Measurements from ENCODE around the gene BBIP1.

BBIP1 gene, protein sequence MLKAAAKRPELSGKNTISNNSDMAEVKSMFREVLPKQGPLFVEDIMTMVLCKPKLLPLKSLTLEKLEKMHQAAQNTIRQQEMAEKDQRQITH

DNA sequence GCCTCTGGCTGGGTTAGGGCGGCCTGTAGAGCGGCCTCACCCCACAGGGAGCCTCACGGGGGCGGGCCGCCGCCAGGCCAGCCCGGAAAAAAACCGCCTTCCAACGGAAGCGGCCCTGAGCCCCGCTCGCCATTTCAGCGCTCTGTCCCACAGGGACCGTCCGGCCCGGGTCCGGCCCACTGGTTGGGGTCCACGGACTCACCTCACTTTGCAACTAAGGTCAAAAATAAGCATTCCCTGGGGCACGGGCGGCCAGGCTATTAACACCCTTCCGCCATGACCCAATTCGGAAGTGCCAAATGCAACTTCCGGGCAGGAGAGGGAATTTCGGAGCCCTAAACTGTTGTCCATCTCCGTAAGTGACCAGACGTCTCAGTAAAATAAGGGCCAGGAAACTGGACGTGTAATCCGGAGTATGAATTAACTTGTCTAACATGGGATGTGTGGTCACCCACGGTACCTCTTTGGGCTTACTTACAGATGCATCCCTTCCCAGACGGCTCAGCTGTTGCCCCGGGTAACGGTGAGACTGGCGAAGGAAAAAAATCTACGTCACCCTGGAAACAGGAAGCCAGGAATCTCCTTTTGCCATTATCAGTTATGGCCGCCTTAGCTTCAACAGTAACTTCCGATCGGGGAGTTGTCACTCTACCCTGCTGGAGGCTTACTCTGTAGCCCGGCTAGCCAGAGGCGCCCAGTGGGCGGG is at the start of gene BBIP1:
BBIP1 (minus strand) TSS at position 538 of the 706 bp plus-strand sequence. CDS start 1,023 bp downstream, outside the sequence.
- DNase-seq: peak; percentile 82 to 95

DNA sequence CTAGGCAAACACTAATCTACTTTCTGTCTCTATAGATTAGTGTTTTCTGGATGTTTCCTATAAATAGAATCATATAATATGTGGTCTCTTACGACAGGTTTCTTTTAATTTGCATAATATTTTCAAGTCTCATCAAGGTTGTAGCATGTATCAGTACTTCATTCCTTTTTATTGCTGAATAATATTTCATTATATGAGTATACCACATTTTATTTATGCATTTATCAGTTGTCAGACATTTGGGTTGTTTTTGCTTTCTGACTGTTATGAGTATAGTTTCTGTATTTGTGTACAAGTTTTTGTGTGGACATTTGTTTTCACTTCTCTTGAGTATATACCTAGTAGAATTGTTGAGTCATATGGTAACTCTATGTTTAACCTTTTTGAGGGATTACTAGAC is 48.7 kb upstream of the BBIP1 start:
- DNase-seq: no peak

DNA sequence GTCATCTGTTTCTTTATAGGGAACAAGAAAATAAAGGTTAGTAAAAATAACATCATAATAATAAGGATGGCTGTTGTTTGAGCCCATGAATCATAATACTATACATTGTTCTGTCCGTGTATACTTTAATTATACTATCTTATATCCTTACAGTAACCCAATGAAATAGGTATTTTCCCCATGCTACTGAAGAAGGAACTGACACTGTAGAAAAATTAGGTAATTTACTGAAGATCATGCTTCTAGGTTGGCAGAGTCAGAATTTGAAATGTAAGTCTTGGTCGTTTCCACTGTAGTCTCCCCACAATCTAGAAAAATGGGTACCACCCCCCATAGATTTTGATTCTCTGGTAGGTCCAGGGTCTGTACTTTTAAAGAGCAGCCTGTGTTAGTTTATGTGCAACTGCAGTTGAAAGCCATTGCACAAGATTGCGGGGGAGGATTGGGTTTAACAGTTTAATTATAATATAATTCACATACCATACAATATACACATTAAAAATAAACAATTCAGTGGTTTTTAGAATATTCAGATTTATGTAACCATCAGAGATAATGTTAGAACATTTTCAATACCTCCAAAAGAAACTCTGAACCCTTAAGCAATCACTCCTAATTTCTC is 48.1 kb upstream of the BBIP1 start:
- DNase-seq: no peak

DNA sequence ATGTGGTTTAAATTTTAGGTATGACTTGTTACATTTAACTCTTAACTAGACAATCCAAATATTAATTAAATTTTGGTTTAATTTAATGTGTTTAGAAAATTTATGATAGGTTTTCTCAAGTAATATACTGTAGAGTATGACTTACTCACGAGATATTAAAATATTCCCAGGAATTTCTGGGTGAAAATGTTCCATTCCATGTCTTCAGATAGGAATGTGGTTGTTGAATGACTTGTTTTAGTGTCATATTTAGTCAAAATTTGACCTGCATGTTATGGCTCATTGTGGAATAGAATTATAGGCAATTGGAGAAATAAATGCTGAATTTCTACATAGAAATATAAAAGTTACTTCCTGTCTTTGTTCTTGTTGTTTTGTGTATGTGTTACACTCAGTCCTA is 47.2 kb upstream of the BBIP1 start:
- no peak for DNase-seq

DNA sequence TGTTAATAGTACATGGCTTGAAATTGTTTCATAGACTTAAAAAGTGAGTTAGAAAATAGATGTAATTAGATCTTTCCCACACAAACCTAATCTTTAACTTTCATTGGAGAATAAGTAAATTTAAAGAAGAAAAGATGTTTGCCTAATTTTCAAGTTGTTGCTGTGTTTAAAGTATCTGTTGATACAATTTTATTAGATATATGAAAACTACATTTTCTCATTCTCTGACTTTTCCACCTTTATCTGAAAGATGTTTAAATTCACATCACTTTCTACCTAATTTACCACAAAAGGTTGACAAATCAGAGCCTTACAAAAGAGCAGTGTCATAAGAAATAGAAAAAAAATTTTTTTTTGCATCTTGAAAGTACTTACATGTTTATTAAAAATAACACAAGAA is 46.2 kb upstream of the BBIP1 start:
- DNase-seq: no peak

DNA sequence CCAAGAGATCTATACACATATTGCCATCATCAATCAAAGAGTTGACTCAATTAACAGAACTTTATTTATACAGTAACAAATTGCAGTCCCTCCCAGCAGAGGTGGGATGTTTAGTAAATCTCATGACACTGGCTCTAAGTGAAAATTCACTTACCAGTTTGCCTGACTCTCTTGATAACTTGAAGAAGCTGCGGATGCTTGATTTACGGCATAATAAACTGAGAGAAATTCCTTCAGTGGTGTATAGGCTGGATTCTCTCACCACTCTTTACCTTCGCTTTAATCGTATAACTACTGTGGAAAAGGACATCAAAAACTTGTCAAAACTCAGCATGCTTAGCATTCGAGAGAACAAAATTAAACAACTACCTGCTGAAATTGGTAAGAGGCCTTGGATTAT is 45.7 kb upstream of the BBIP1 start:
- DNase-seq: no peak

DNA sequence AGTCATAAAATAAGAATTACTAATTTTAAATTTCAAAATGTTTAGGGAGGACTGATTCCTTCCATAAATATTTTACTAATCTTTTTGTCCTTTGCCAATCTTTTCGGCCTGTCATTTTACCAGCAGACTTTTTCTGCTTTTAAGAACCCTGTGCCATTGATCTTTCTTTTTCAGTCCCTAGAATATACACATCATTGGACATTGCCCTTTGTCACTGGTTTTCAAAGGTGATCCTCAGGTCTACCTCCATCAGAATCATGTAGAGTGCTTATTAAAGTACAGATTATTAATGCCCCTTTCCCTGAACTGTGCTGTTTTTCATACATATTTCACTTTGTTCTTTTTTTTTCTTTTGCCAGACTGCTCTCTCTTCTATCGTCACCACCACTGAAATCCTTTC is 44.2 kb upstream of the BBIP1 start:
- no peak for DNase-seq

DNA sequence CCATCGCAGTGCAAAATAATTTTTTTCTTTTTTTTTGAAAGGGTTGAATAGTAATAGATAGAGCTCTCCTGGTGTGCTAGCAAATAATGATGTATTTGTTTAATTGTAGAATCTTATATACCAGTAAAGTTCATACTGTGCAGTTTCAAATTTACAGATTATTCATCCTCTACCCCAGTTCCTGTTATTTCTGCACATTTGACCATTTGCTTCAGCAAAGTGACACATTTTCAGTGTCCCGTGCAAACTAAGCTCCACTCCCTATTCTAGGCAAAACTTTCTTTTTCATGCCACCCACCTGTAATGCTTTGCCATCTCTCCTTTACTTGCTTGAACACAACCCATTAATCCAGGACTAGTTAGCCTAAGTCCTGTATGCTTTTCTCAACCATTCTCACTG is 43.5 kb upstream of the BBIP1 start:
- no peak for DNase-seq

DNA sequence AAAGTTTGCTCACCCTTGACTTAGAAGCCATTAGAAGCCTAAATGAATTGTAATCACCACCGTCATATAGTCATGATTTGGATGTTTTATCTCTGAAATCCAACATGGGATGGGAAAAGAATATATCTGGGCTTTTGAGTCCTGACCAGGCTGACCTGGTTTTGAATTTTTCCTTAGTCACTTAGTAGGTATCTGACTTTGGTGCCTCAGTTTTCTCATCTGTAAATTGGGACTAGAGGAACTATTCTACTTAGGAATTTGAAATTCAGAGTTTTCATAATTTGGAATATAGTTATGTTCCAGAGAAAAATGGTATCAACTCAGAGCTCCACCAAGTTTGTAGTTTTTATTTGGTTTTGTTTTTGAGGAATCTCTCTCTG is 41.3 kb upstream of the BBIP1 start:
- no peak for DNase-seq

DNA sequence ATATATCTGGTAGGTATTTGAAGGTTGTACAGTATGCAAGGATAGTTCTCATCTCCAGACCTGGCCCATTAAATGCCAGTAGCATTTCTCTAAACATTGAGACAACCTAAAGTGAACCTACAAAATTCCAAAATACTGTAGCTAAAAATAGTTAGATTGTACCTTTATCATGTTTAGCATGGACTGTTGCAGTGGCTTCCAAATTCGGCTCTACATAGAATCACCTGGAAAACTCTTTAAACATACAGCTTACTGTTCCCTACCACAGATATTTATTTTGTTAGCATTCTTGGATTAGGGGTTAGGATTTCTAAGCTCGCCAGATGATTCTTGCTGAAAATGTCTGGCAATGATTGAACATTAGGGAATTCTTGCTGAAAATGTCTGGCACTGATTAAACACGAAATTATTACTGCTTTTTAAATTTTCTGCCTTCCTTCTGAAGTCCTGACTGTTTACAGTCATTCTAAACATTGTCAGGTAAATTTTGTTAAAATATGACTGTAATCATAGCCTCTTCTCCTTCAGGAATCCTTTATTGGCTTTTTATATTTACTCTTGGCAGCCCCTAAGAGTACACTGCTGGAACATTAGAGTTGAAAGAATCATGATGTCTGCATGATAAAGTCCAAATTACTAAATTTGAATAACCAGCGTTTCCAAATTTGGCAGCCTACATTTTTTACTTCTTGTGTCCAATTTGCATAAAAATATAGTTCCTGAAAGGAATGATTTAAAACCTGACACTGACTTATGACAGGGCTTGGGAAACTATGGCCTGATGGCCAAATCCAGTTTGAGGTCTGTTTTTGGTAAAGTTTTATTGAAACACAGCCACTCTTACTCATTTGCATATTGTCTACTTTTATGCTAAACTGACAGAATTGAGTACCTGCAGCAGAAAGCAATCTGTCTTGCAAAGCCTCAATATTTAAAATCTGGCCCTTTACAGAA is 40.7 kb upstream of the BBIP1 start:
- DNase-seq: no peak

DNA sequence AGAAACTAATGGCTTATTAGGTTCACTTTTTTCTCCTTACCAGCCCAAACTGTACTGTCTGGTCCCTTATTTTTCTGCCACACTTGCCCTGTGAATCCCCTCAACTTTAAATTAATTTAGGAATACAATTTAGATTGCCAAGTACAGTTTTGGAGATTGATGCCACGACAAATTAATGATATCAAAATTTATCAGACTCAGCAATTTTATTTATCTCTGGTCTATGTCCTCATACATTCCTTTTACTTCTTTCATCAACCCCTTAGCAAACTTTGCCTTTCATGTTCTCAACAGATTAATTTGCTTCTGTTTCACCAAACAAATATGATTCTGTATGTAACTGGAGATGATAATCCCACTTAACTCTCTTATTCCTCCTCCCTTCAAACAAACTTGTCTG is 38.6 kb upstream of the BBIP1 start:
- DNase-seq: no peak

DNA sequence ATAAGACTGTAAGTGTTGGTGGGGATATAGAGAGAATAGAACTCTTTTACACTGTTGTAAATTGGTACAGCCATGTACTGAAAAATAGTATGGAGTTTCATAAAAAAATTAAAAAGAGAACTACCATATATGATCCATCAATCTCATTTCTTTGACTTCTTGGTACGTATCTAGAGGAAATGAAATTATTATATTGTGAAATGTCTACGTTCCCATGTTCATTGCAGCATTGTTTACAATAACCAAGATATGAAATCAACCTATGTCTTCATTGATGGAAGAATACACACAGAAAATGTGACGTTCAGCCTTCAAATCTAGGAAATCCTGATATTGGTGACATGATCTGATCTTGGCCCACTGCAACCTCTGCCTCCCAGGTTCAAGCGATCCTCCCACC is 32.4 kb upstream of the BBIP1 start:
- no peak for DNase-seq

DNA sequence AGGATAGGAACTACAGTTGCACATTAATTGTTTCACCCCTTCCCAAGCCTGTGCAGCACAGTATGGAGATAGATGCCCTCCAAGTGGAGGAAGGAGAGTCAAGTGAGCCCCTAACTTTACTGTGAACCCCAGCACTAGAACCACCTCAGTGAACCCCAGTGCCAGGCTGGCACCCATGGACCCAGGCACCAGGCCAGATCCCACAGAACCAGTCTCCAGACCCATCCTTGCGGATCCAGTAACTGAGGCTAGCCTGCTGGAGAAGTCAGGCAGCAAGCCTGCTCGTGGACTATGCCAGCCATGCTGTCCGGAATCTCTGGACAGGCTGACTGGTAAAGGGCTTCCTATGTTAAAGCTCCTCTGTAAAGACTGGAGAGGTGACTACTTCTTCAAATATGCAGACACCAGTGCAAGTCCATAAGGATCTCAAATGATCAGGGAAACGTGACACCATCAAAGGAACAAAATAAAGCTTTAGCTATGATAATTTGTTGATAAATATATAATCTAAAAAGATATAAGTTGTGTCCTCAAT is 28.1 kb upstream of the BBIP1 start:
- no peak for DNase-seq

DNA sequence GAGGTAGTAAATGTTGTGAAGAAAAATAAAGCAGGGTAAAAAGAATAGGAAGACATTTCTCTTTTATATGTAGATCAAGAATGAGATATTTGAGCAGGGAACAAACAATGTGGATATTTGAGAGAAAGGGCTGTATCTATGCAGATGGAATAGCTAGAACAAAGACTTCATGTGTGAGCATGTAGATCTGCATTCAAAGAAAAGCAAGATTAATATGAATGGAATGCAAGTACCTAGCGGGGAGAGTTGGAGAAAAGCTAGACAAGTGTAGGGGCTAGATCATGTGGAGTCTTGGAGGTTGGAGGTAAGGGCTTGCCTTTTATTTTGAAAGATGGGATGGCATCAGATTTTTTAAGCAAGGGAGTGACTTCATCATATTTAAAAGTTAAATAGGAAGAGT is 27.5 kb upstream of the BBIP1 start:
- DNase-seq: no peak

DNA sequence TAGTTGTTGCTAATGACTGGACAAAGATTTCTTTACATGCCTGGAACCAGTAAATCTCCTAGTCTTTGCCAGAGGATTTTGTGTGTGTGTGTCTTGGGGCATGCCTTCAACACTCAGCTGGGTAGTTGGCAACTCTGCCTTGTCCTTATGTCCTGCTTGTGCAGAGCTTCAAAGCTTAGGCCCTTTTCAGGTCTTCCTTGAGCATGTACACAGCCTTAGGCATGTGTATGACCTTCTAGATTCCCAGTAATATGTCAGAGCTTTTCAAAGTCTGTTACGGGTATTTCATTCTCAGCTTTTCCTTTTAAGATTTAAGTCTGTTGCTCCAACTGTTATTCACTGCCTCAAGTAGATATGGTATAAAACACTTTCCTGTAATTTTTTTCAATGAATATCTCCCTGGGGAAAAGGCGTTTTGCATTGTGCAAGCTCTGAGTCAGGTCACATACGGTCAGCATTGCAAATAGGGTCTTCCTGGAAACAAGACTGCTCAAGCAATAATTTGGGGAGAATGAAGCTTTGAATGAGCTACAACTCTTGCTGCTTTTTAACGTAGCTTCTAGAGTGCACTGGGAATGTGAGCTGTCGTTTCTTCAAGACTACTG is 25.9 kb upstream of the BBIP1 start:
- no peak for DNase-seq

DNA sequence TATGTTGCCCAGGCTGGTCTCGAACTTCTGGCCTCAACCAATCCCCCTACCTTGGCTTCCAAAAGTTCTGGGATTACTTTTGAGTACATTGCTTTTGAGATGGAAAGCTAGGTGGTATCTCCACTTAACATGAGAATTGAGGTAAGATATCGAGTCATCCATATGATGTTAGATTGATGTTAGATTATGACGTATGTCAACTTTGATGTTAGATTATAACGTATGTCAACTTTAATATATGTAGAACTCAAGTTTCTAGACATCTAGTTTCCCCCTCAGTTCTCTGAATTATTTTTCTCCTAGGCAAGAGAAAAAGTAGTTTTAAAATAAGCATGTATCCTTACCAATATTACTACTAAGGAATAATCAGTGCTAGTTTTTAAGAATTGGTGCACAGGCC is 20.4 kb upstream of the BBIP1 start:
- DNase-seq: no peak

DNA sequence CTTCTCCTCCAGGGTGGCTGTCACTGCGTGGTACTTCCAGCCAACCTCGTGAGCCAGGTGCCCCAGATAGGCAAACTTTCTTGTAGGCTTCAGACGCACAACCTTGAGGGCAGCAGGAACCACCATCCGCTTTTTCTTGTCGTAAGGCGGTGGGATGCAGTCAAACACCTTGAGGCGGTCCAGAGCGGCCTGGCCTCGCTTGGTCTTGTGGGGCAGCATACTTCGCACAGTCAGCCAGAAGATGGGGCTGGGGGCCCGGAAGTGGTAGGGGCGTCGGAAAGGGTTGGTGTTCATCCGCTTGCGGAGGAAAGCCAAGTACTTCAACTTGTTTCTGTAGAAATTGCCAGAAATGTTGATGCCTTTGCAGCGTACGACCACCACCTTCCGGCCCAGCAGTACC is 17.8 kb upstream of the BBIP1 start:
- DNase-seq: no peak

DNA sequence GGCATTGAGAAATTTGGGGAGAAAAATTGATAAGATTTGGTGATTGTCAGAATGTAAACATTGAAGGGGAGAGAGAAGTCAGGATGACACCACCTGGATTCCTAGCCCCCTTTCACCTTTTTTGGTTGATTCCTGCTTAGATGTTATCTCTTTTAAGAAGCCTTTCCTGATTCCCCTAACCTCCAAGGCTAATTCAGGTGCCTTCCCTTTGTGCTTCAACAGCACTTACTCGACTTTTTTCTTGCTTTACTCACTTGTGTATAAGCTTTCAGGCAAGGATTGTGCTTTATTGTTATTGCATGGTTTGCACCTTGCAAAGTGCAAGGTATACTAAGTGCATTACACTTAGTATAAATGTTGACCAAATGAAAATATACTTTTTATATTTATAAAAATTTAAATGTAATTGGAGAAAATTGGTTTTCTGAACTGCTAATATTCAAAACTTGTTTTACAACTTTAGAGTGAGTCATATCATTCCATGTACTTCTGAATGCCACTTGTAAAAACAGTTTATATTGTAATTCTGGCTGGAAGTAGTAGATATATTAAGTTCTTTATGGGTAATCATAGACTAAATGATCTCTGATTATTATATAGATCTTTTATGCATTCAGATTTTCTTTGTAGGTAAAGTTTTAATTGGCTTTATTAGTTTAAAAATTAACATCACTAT is 13.7 kb upstream of the BBIP1 start:
- no peak for DNase-seq

DNA sequence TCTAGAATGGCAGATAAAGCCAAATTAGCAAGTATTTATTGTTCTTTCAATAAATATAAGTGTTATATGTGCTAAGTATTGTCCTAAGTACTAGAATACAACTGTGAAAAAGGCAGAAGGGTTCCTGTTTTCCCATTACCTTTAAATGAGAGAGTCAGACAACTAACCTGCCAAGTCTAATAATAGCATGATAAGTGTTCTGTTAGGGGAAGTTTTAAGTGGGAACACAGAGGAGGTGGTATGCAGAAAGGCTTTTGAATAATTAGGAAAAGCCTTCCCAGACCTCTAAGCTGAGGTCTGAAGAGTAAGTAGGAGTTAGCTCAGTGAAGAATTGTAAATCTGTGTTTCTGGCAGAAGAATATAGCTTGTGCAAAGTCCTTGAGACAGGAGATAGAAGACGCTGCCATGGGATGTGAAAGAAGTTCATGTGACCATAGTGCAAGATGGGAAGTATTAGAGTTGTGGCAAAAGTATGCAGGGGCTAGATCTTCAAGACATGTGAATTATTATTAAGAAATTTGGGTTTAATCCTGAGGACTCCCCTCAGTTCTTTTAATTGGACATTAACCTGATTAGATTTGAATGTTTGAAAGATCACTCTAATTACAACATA is 12.9 kb upstream of the BBIP1 start:
- no peak for DNase-seq

DNA sequence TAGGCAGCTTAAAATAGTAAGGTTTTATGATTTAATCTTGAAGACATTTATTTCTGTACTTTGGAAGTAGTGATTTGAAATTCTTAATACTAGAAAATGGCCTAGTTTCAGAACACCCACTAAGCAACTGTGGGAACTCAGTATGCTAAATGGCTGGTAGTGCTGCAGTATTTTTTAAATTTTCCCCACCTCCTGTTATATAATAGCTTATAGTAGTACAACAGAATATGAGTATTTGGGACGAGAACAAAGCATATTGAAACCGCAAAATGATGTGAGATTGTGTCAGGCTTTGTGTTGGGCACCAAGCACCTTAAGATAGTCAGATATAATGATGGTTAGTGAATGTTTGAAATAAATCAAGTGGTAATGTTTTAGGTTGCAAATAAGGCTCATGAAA is 8.5 kb upstream of the BBIP1 start:
- DNase-seq: no peak

DNA sequence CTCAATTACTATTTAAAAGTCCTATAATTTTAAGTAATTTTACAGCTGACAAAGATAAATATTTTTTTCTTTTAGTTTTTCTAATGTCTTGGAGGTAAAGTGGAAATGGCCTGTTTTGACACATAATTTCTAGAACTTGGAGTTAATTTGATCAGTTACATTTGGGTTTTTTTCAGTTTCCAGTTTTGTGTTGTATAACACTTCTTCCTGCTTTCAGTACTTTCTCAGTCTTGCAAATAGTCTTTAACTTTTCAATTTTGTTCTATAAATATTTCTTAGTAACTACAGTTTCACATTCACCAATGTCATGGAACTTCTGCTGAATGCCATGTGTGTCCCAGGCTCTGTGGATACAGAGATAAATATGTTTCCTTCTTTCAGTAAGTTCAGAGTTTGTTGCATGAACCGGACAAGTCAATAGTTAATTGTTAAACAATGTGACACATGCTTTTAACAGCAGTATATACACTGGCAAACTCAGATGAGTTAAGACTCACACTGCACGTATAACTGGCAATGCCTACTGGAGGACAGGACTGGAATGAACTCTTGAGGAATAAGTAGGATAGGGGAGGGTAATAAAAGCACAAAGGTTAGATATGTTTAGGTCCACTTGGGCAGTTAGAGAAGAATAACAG is 5.0 kb upstream of the BBIP1 start:
- DNase-seq: no peak

Measured in NCI-H524 (cell line).